ENCODE data around the gene APBA2.

- TF ChIP-seq EZH2 (optimal IDR thresholded peaks at IDR 0.05; ENCODE audit: low read depth, low read length): no peak
- no peak for TF ChIP-seq EZH2phosphoT487 (IDR thresholded peaks at IDR 0.05; ENCODE audit: low read length)
These were observed 19.0 kb downstream of the APBA2 start for GRCh38 chr15:28904541-28905315.

Measured in MM.1S (cell line).